H54 (cell line): ENCODE measurements around the gene NBAS.
"Not testable (repeated sequence)": the region's sequence is repeated elsewhere in the genome, so short reads cannot be mapped to it uniquely, and the experiment has no call there.

Experiments
- DNase-seq: peaks from one replicate; pipeline ENCODE4 v3.0.0; 2011; ENCODE audit warnings: low spot score, mixed read lengths; ENCODE audit not compliant: insufficient read length
- FAIRE-seq: peaks from 3 replicates; lab custom pipeline; 2011; peaks lifted over from hg19 to GRCh38; lab: Jason Lieb, UNC
- POLR2A ChIP-seq: IDR thresholded peaks from 2 replicates; pipeline ENCODE4 v1.6.1; 2011; ENCODE audit warnings: low read depth, mild to moderate bottlenecking, low read length

Gene NBAS

GRCh38 chr2:15539999-15540398 is 21.1 kb downstream of the NBAS start:
- TF ChIP-seq POLR2A = no peak
- no peak for FAIRE-seq

GRCh38 chr2:15538792-15539191 is 22.3 kb downstream of the NBAS start:
- TF ChIP-seq POLR2A = no peak
- FAIRE-seq = no peak
- DNase-seq = no peak

More at GRCh38 chr2:15539999-15540398, 21.1 kb downstream of the NBAS start:
- no peak for DNase-seq

- no peak for TF ChIP-seq POLR2A
- DNase-seq = no peak
- no peak for FAIRE-seq
Measured at GRCh38 chr2:15533860-15534480, 27.2 kb downstream of the NBAS start.

GRCh38 chr2:15532996-15533395 is 28.1 kb downstream of the NBAS start:
- DNase-seq (no peak), FAIRE-seq (peak; percentile 23)
- TF ChIP-seq POLR2A = no peak

- FAIRE-seq = no peak
- DNase-seq = no peak
- TF ChIP-seq POLR2A = no peak
Measured at GRCh38 chr2:15531095-15531854, 29.9 kb downstream of the NBAS start.

- DNase-seq (no peak), FAIRE-seq (no peak)
- no peak for TF ChIP-seq POLR2A
Measured at GRCh38 chr2:15527074-15527739, 33.9 kb downstream of the NBAS start.

GRCh38 chr2:15521641-15522181 is 39.4 kb downstream of the NBAS start:
- no peak for TF ChIP-seq POLR2A
- no peak for DNase-seq
- no peak for FAIRE-seq

- no peak for FAIRE-seq
- no peak for TF ChIP-seq POLR2A
- no peak for DNase-seq
Measured at GRCh38 chr2:15520346-15520745, 40.8 kb downstream of the NBAS start.

GRCh38 chr2:15518759-15519158 is 42.4 kb downstream of the NBAS start:
- not testable (repeated sequence) for FAIRE-seq, DNase-seq

- no peak for DNase-seq
- no peak for FAIRE-seq
- TF ChIP-seq POLR2A = no peak
Measured at GRCh38 chr2:15517793-15518192, 43.3 kb downstream of the NBAS start.

- no peak for TF ChIP-seq POLR2A
- no peak for DNase-seq
- FAIRE-seq = no peak
Measured at GRCh38 chr2:15511686-15512085, 49.4 kb downstream of the NBAS start.

GRCh38 chr2:15510552-15510951 is 50.6 kb downstream of the NBAS start:
- DNase-seq (no peak), FAIRE-seq (no peak)
- no peak for TF ChIP-seq POLR2A

- no peak for DNase-seq
- TF ChIP-seq POLR2A = no peak
- no peak for FAIRE-seq
Measured at GRCh38 chr2:15510131-15510530, 51.0 kb downstream of the NBAS start.

- FAIRE-seq (no peak), DNase-seq (no peak)
- no peak for TF ChIP-seq POLR2A
Measured at GRCh38 chr2:15507697-15508096, 53.4 kb downstream of the NBAS start.
